SK-N-DZ (cell line): ENCODE results near the gene ABCD1.

Source experiments
- DNase-seq: peaks from one replicate; pipeline ENCODE4 v3.0.0-alpha.2; 2015; ENCODE audit warnings: low spot score

ABCD1 gene

GRCh38 chrX:153761863-153762262, 37.2 kb downstream of the ABCD1 start:
- no peak for DNase-seq

GRCh38 chrX:153762626-153763173, 38.0 kb downstream of the ABCD1 start:
- no peak for DNase-seq

- no peak for DNase-seq
Observed at GRCh38 chrX:153763298-153763932, 38.8 kb downstream of the ABCD1 start.

GRCh38 chrX:153763989-153764755, 39.5 kb downstream of the ABCD1 start, which contains the start of gene PLXNB3:
Gene PLXNB3, plus strand, starts transcription at chrX:153764249. Its CDS starts 1,287 bp downstream, at chrX:153765536.
- peak; percentile 61 for DNase-seq

GRCh38 chrX:153764786-153765137, 40.1 kb downstream of the ABCD1 start:
- DNase-seq, result no peak

- peak; percentile 51 for DNase-seq
Observed at GRCh38 chrX:153765138-153766079, 40.8 kb downstream of the ABCD1 start.

GRCh38 chrX:153766098-153766817, 41.6 kb downstream of the ABCD1 start:
- no peak for DNase-seq

GRCh38 chrX:153766871-153767673, 42.4 kb downstream of the ABCD1 start:
- DNase-seq, result no peak

- no peak for DNase-seq
Observed at GRCh38 chrX:153767674-153768055, 43.0 kb downstream of the ABCD1 start.

GRCh38 chrX:153768311-153769157, 43.9 kb downstream of the ABCD1 start:
- DNase-seq, result no peak

GRCh38 chrX:153769158-153769864, 44.7 kb downstream of the ABCD1 start:
- DNase-seq, result no peak

GRCh38 chrX:153769865-153770600, 45.4 kb downstream of the ABCD1 start:
- DNase-seq, result no peak

- DNase-seq, result no peak
Observed at GRCh38 chrX:153770601-153771414, 46.2 kb downstream of the ABCD1 start.

GRCh38 chrX:153771415-153772315, 47.0 kb downstream of the ABCD1 start:
- DNase-seq, result no peak

- no peak for DNase-seq
Observed at GRCh38 chrX:153772316-153773217, 47.9 kb downstream of the ABCD1 start.
